DOHH2 (cell line): ENCODE measurements around the gene RCAN2.
A peak's percentile ranks its signal among the peaks of the same experiment; 100 is the strongest.

Experiments used
- H3F3A ChIP-seq: fragments of 200-600 bp; sonication (generic), shearing (Covaris generic); 2 replicates; pipeline ENCODE4 v1.6.0; 2016; ENCODE audit warnings: antibody characterized with exemption, mild to moderate bottlenecking; ENCODE audit not compliant: control insufficient read depth, insufficient read depth
- H3K27ac ChIP-seq: fragments of 200-600 bp; sonication (generic); 2 replicates; pipeline ENCODE4 v1.5.1; 2014; ENCODE audit warnings: low read depth, mild to moderate bottlenecking, low read length, moderate library complexity
- H3K27me3 ChIP-seq: fragments of 200-600 bp; sonication (generic); 2 replicates; pipeline ENCODE4 v1.6.1; 2014; ENCODE audit warnings: mild to moderate bottlenecking, low read length, mixed read lengths; ENCODE audit not compliant: control insufficient read depth
- H3K36me3 ChIP-seq: fragments of 200-600 bp; sonication (generic); 2 replicates; pipeline ENCODE4 v1.6.1; 2014; ENCODE audit warnings: mild to moderate bottlenecking, low read length, moderate library complexity, mixed read lengths; ENCODE audit not compliant: control insufficient read depth
- H3K4me1 ChIP-seq: fragments of 200-600 bp; sonication (generic); 2 replicates; pipeline ENCODE4 v1.6.1; 2014; ENCODE audit warnings: mild to moderate bottlenecking, low read length, mixed read lengths; ENCODE audit not compliant: control insufficient read depth
- H3K4me2 ChIP-seq: fragments of 200-600 bp; sonication (generic); 2 replicates; pipeline ENCODE4 v1.6.0; 2014; ENCODE audit warnings: mild to moderate bottlenecking, low read length, moderate library complexity
- H3K4me3 ChIP-seq: fragments of 200-600 bp; sonication (generic); 2 replicates; pipeline ENCODE4 v1.5.1; 2014; ENCODE audit warnings: mild to moderate bottlenecking, low read length, mixed read lengths
- H3K79me2 ChIP-seq: fragments of 200-600 bp; sonication (generic); 2 replicates; pipeline ENCODE4 v1.6.1; 2014; ENCODE audit warnings: mild to moderate bottlenecking, low read length, mixed read lengths; ENCODE audit not compliant: control insufficient read depth
- H3K9me2 ChIP-seq: fragments of 200-600 bp; sonication (generic); replicated peaks from 2 replicates; pipeline ENCODE4 v1.6.1; 2014; ENCODE audit warnings: mild to moderate bottlenecking, low read length, mixed read lengths; ENCODE audit not compliant: control insufficient read depth
- H3K9me3 ChIP-seq: fragments of 200-600 bp; sonication (generic); 2 replicates; pipeline ENCODE4 v1.6.1; 2014; ENCODE audit warnings: antibody characterized with exemption, low read length, mixed read lengths; ENCODE audit not compliant: control insufficient read depth, insufficient read depth
- H4K20me1 ChIP-seq: fragments of 200-600 bp; sonication (generic); 2 replicates; pipeline ENCODE4 v1.6.0; 2014; ENCODE audit warnings: low read depth, mild to moderate bottlenecking, antibody characterized with exemption, low read length, moderate library complexity; ENCODE audit not compliant: control insufficient read depth, insufficient read depth
- EZH2phosphoT487 ChIP-seq: fragments of 200-600 bp; sonication (generic); IDR thresholded peaks from 2 replicates; pipeline ENCODE4 v1.6.1; 2017; ENCODE audit warnings: borderline replicate concordance, mild to moderate bottlenecking, antibody characterized with exemption, low read length, moderate library complexity, mixed read lengths
- TF ChIP-seq, protein P1 (sequence below): fragments of 200-600 bp; sonication (generic); IDR thresholded peaks from one replicate; pipeline ENCODE4 v1.5.1; 2014; ENCODE audit warnings: antibody characterized with exemption, mild to moderate bottlenecking, low read depth, low read length; ENCODE audit not compliant: poor library complexity, severe bottlenecking

The RCAN2 gene

DNA sequence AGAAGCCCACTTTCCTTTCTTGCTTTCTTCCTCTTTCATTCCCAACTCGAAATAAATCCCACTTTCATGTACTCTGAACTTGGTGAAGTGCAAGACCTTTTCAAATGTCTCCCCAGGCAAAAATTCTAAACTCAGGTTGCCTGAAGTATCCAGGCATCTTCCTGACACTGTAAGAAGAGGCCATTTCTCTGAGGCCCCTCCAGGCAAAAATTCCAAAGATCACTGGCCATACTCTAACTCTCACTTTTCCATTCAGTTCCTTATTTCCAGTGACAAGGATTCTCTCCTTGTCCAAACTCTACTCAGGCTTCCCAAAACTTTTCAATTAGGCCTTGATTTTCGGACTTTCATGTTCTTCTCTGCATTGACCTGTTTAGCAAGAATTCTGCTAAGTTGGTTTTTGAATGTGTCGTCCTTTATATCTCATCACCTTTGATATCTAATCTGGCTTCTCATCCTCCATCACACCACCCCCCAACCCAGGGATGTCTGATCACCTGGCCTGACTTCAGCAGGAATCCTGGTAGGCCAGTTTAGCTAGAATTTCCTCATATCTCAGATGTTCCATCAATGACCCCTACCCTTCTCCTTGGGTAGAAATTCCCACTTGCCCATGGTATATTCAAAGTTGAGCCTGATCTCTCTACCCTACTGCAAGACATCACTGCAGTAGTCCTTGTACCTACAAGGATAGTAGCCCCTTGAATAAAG lies 124.9 kb downstream of the RCAN2 start:
- Histone ChIP-seq H3K9me3 (no peaks in the 10 kb centered on the region), H3K9me2 (no peaks in the 10 kb centered on the region), H3K27me3 (no peaks in the 10 kb centered on the region), H3K27ac (no peak overlapping the region), H3F3A (no peaks in the 10 kb centered on the region), H3K4me2 (no peak overlapping the region), H3K79me2 (no peaks in the 10 kb centered on the region), H3K4me3 (no peak overlapping the region), H4K20me1 (no peaks in the 10 kb centered on the region), H3K36me3 (no peaks in the 10 kb centered on the region), H3K4me1 (no peaks in the 10 kb centered on the region)
- TF ChIP-seq EZH2phosphoT487, result no peak
- TF ChIP-seq, protein P1, sequence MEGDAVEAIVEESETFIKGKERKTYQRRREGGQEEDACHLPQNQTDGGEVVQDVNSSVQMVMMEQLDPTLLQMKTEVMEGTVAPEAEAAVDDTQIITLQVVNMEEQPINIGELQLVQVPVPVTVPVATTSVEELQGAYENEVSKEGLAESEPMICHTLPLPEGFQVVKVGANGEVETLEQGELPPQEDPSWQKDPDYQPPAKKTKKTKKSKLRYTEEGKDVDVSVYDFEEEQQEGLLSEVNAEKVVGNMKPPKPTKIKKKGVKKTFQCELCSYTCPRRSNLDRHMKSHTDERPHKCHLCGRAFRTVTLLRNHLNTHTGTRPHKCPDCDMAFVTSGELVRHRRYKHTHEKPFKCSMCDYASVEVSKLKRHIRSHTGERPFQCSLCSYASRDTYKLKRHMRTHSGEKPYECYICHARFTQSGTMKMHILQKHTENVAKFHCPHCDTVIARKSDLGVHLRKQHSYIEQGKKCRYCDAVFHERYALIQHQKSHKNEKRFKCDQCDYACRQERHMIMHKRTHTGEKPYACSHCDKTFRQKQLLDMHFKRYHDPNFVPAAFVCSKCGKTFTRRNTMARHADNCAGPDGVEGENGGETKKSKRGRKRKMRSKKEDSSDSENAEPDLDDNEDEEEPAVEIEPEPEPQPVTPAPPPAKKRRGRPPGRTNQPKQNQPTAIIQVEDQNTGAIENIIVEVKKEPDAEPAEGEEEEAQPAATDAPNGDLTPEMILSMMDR, result no peak

DNA sequence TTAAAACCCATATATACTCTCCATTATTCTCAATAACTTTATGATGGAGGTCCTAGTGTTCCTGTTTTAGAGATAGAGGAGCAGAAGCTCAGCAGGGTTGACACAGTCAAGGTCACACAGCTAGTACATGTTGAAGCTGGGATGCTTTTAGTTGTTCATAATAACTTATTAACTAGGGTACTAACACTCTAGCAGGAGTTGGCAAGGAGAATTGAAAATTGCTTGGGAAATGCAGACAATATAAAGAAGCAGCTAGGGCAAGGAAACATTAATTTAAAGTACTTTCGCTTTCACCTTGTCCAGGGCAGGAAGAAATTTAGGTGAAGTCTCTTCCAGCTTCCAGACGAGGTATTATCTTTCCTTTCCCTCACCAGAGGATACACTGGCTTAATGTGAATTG lies 133.7 kb downstream of the RCAN2 start:
- H3K79me2 ChIP-seq, result no peaks in the 10 kb centered on the region
- H3K4me2 ChIP-seq, result peak overlapping the region; percentile 55
- no peaks in the 10 kb centered on the region for H3K27me3 ChIP-seq
- no peaks in the 10 kb centered on the region for H4K20me1 ChIP-seq
- peak overlapping the region; percentile 38 for H3K4me3 ChIP-seq
- no peak for TF ChIP-seq EZH2phosphoT487
- TF ChIP-seq, protein P1, result no peak
- H3F3A ChIP-seq, result no peaks in the 10 kb centered on the region
- H3K9me2 ChIP-seq, result no peaks in the 10 kb centered on the region
- no peak overlapping the region for H3K27ac ChIP-seq
- no peaks in the 10 kb centered on the region for H3K36me3 ChIP-seq
- H3K4me1 ChIP-seq, result peaks cover 11% of the 10 kb centered on the region
- H3K9me3 ChIP-seq, result no peaks in the 10 kb centered on the region

DNA sequence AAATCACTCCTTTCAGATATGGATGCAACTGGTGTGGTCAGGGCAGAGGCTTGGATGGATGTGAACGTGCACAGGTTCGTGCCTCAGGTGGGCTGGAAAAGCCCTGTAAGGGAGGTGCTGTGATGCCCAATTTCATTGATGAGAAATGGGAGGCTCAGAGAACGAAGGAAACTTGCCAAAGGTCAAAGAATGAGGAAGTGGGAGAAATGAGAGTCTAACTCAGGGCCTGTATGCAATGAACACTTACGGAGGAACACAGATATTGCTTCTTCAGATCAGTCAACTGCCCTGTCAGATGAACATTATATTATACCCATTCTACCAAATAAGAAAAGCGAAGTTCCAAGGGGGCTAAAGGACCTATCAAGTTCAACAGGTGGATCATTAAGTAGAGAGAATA lies 134.7 kb downstream of the RCAN2 start:
- TF ChIP-seq, protein P1, result no peak
- TF ChIP-seq EZH2phosphoT487, result no peak
- Histone ChIP-seq H4K20me1 (no peaks in the 10 kb centered on the region), H3K9me3 (no peaks in the 10 kb centered on the region), H3K4me2 (no peak overlapping the region), H3K79me2 (no peaks in the 10 kb centered on the region), H3K36me3 (no peaks in the 10 kb centered on the region), H3K4me1 (peaks cover 11% of the 10 kb centered on the region), H3K27ac (no peak overlapping the region), H3F3A (no peaks in the 10 kb centered on the region), H3K9me2 (no peaks in the 10 kb centered on the region), H3K27me3 (no peaks in the 10 kb centered on the region), H3K4me3 (no peak overlapping the region)
